Chondrocyte (in vitro differentiated cells): Measurements from ENCODE around the gene CASK. TPM values are rescaled to one million over a fixed set of nuclear protein-coding genes. Genes with fewer than 3 reads are reported as not detected.
A peak's percentile ranks its signal among the peaks of the same experiment; 100 is the strongest.

Source experiments
- DNase-seq: peaks from one replicate; pipeline ENCODE4 v3.0.0; 2021; ENCODE audit warnings: mixed read lengths, low spot score
- H3K27ac Mint-ChIP-seq: one replicate; pipeline ENCODE4 v1.8.0; 2021; ENCODE audit warnings: mild to moderate bottlenecking, moderate library complexity, mixed read lengths; ENCODE audit not compliant: unreplicated experiment
- H3K27me3 Mint-ChIP-seq: 2 replicates; pipeline ENCODE4 v1.8.0; 2021; ENCODE audit warnings: low read depth, mixed read lengths
- H3K36me3 Mint-ChIP-seq: 2 replicates; pipeline ENCODE4 v1.8.0; 2021; ENCODE audit warnings: low read depth, mixed read lengths
- H3K4me1 Mint-ChIP-seq: 2 replicates; pipeline ENCODE4 v1.8.0; 2021; ENCODE audit warnings: low read depth, mild to moderate bottlenecking, mixed read lengths
- H3K4me3 Mint-ChIP-seq: one replicate; pipeline ENCODE4 v1.8.0; 2021; ENCODE audit warnings: mild to moderate bottlenecking, moderate library complexity, mixed read lengths; ENCODE audit not compliant: unreplicated experiment
- H3K9me3 Mint-ChIP-seq: 2 replicates; pipeline ENCODE4 v1.8.0; 2021; ENCODE audit warnings: low read depth, mixed read lengths
- CTCF ChIP-seq: fragments of 200-600 bp; sonication (generic); IDR thresholded peaks from 2 replicates; pipeline ENCODE4 v1.5.0; 2021; ENCODE audit warnings: antibody characterized with exemption, mild to moderate bottlenecking, moderate library complexity
- total RNA-seq: library from RNA; stranded (reverse); gene quantifications from 3 replicates; pipeline ENCODE4 v1.2.1, GENCODE V29; 2021

Gene CASK
- total RNA-seq, 1 donor from 2014 or later = 44.9 TPM

- no peak for DNase-seq
- Mint-ChIP-seq H3K9me3 (peaks cover 26% of the 10 kb centered on the region), H3K27ac (no peak overlapping the region), H3K36me3 (peaks cover 4% of the 10 kb centered on the region), H3K4me1 (no peaks in the 10 kb centered on the region), H3K27me3 (no peaks in the 10 kb centered on the region), H3K4me3 (no peak overlapping the region)
- no peak for TF ChIP-seq CTCF
Observed at GRCh38 chrX:41837270-41837944, 85.9 kb downstream of the CASK start.

GRCh38 chrX:41828826-41829225 lies 94.5 kb downstream of the CASK start:
- no peak overlapping the region for H3K27ac Mint-ChIP-seq
- TF ChIP-seq CTCF = no peak
- peaks cover 19% of the 10 kb centered on the region for H3K9me3 Mint-ChIP-seq
- H3K4me1 Mint-ChIP-seq = peaks cover 35% of the 10 kb centered on the region
- H3K27me3 Mint-ChIP-seq = no peaks in the 10 kb centered on the region
- no peaks in the 10 kb centered on the region for H3K36me3 Mint-ChIP-seq
- no peak overlapping the region for H3K4me3 Mint-ChIP-seq
- no peak for DNase-seq

- Mint-ChIP-seq H3K9me3 (peaks cover 15% of the 10 kb centered on the region), H3K4me1 (peaks cover 43% of the 10 kb centered on the region), H3K27me3 (no peaks in the 10 kb centered on the region), H3K36me3 (no peaks in the 10 kb centered on the region), H3K27ac (peak overlapping the region; percentile 9), H3K4me3 (no peak overlapping the region)
- no peak for TF ChIP-seq CTCF
- DNase-seq = no peak
Observed at GRCh38 chrX:41827886-41828285, 95.5 kb downstream of the CASK start.

- H3K36me3 Mint-ChIP-seq = no peaks in the 10 kb centered on the region
- H3K27me3 Mint-ChIP-seq = no peaks in the 10 kb centered on the region
- peaks cover 11% of the 10 kb centered on the region for H3K9me3 Mint-ChIP-seq
- no peak overlapping the region for H3K4me3 Mint-ChIP-seq
- no peak for TF ChIP-seq CTCF
- no peak overlapping the region for H3K27ac Mint-ChIP-seq
- no peak for DNase-seq
- peaks cover 43% of the 10 kb centered on the region for H3K4me1 Mint-ChIP-seq
Observed at GRCh38 chrX:41825796-41826195, 97.6 kb downstream of the CASK start.

GRCh38 chrX:41824551-41824950 lies 98.8 kb downstream of the CASK start:
- Mint-ChIP-seq H3K4me1 (peaks cover 43% of the 10 kb centered on the region), H3K36me3 (no peaks in the 10 kb centered on the region), H3K27me3 (no peaks in the 10 kb centered on the region), H3K9me3 (peaks cover 11% of the 10 kb centered on the region), H3K4me3 (no peak overlapping the region), H3K27ac (no peak overlapping the region)
- no peak for DNase-seq
- no peak for TF ChIP-seq CTCF
